Dendritic cell treated with granulocyte-macrophage colony-stimulating factor and Interleukin-4, amounts not matched to agents 40 ng/mL and 50 ng/mL, for 4 days (primary cell): ENCODE measurements around the gene PRELP.
"Not testable (repeated sequence)": the region's sequence is repeated elsewhere in the genome, so short reads cannot be mapped to it uniquely, and the experiment has no call there.

Experiments used
- H3K27ac Mint-ChIP-seq: one replicate; pipeline ENCODE4 v1.8.0; 2022; ENCODE audit warnings: mild to moderate bottlenecking, mixed read lengths
- H3K27me3 Mint-ChIP-seq: one replicate; pipeline ENCODE4 v1.8.0; 2022; ENCODE audit warnings: mild to moderate bottlenecking, mixed read lengths
- H3K36me3 Mint-ChIP-seq: one replicate; pipeline ENCODE4 v1.8.0; 2022; ENCODE audit warnings: low read depth, mixed read lengths
- H3K4me1 Mint-ChIP-seq: one replicate; pipeline ENCODE4 v1.8.0; 2022; ENCODE audit warnings: low read depth, mixed read lengths
- H3K4me3 Mint-ChIP-seq: one replicate; pipeline ENCODE4 v1.8.0; 2022; ENCODE audit warnings: mild to moderate bottlenecking, moderate library complexity, mixed read lengths
- H3K9me3 Mint-ChIP-seq: one replicate; pipeline ENCODE4 v1.8.0; 2022; ENCODE audit warnings: mixed read lengths
- intact Hi-C: fragments of 100-400 bp; cut with micrococcal nuclease; formaldehyde crosslinking; loops from one replicate; pipeline ENCODE4 v1.15.0; 2022

PRELP gene

GRCh38 chr1:203447151-203447550 lies 28.5 kb upstream of the PRELP start:
- no peak overlapping the region for H3K4me3 Mint-ChIP-seq
- peaks cover 15% of the 10 kb centered on the region for H3K9me3 Mint-ChIP-seq
- peaks cover 17% of the 10 kb centered on the region for H3K4me1 Mint-ChIP-seq
- intact Hi-C loops = no loop called here
- H3K27ac Mint-ChIP-seq = no peak overlapping the region
- peaks cover 47% of the 10 kb centered on the region for H3K27me3 Mint-ChIP-seq
- no peaks in the 10 kb centered on the region for H3K36me3 Mint-ChIP-seq

DNA sequence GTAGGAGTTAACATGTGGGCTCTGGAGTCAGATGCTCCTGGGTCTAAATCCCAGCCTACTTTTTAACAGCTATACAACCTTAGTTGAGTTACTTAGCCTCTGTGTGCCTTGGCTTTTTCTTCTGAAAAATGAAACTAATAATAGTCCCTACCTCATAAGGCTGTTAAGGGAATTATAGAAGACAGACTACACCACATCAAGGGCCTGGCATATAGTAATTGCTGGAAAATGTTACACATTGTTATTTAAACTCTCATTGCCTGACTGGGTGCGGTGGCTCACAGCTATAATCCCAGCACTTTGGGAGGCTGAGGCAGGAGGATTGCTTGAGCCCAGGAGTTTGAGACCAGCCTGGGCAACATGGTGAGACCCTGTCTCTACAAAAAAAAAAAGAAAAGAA lies 28.0 kb upstream of the PRELP start:
- H3K27ac Mint-ChIP-seq, intact Hi-C loops, H3K36me3 Mint-ChIP-seq, H3K4me3 Mint-ChIP-seq: not testable (repeated sequence)
- Mint-ChIP-seq H3K9me3 (peaks cover 15% of the 10 kb centered on the region), H3K4me1 (peaks cover 17% of the 10 kb centered on the region), H3K27me3 (peaks cover 44% of the 10 kb centered on the region)

- H3K4me1 Mint-ChIP-seq = peaks cover 17% of the 10 kb centered on the region
- no peaks in the 10 kb centered on the region for H3K36me3 Mint-ChIP-seq
- intact Hi-C loops = no loop called here
- H3K4me3 Mint-ChIP-seq = no peak overlapping the region
- H3K27ac Mint-ChIP-seq = no peak overlapping the region
- H3K9me3 Mint-ChIP-seq = peaks cover 15% of the 10 kb centered on the region
- H3K27me3 Mint-ChIP-seq = peaks cover 44% of the 10 kb centered on the region
Measured at GRCh38 chr1:203448521-203449061, 27.0 kb upstream of the PRELP start.

DNA sequence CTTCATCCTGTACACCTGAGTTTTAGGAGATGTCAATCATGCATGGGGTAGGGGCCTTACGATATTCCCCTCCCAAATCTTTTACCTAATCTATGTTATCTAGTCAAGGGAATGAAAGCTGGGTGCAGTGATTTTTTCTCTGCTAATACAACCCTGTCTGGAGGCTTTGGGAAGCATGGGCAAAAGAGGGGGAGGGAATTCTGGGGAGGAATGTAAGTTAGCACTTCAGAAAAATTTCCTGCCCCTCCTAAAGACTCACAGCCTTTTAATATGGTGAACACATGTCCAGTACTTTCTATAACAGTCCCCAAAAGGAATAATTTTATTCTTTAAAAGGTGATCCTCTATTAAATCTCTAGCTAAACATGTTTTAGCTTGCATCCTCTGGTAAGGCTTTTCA lies 25.6 kb upstream of the PRELP start:
- no peaks in the 10 kb centered on the region for H3K36me3 Mint-ChIP-seq
- H3K9me3 Mint-ChIP-seq = peaks cover 11% of the 10 kb centered on the region
- H3K27ac Mint-ChIP-seq = no peak overlapping the region
- H3K4me1 Mint-ChIP-seq = peaks cover 17% of the 10 kb centered on the region
- intact Hi-C loops = no loop called here
- no peak overlapping the region for H3K4me3 Mint-ChIP-seq
- H3K27me3 Mint-ChIP-seq = peaks cover 46% of the 10 kb centered on the region

DNA sequence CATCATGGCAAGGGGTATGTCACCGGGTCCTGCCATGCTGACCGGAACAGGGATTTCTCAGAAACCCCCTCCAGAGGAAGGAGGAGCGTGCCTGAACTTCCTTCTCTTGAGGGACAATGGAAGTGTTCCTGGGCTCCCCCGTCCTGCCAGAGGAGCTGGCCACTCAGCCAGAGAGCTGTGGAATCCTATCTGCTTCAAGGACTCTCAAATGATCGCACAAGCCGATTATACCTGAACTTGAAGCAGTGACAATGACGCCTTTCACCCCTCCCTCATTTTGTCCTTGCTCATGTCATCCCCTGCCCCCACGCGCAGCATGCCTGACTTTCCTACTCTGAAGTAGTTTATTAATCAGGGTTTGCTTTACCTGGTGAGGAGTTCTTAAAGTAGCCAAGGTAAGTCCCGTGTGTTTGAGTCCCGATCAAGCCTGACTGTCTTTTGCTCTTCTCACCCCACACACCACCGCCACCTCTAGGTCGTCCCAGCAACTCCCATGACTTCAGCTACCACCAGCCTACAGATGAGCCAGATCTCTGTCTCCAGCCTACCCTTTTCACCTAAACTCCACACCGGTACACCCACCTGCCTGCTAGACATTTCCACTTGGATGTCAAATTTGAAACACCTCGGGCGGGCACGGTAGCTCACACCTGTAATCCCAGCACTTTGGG lies 25.0 kb upstream of the PRELP start:
- Mint-ChIP-seq H3K27me3 (peaks cover 44% of the 10 kb centered on the region), H3K9me3 (peaks cover 4% of the 10 kb centered on the region), H3K36me3 (no peaks in the 10 kb centered on the region), H3K4me3 (no peak overlapping the region), H3K4me1 (peaks cover 17% of the 10 kb centered on the region), H3K27ac (no peak overlapping the region)
- intact Hi-C loops = no loop called here

- peaks cover 13% of the 10 kb centered on the region for H3K4me1 Mint-ChIP-seq
- intact Hi-C loops = no loop called here
- H3K36me3 Mint-ChIP-seq = no peaks in the 10 kb centered on the region
- no peaks in the 10 kb centered on the region for H3K9me3 Mint-ChIP-seq
- H3K27ac Mint-ChIP-seq = no peak overlapping the region
- peaks cover 36% of the 10 kb centered on the region for H3K27me3 Mint-ChIP-seq
- H3K4me3 Mint-ChIP-seq = no peak overlapping the region
Measured at GRCh38 chr1:203451836-203452784, 23.5 kb upstream of the PRELP start.

DNA sequence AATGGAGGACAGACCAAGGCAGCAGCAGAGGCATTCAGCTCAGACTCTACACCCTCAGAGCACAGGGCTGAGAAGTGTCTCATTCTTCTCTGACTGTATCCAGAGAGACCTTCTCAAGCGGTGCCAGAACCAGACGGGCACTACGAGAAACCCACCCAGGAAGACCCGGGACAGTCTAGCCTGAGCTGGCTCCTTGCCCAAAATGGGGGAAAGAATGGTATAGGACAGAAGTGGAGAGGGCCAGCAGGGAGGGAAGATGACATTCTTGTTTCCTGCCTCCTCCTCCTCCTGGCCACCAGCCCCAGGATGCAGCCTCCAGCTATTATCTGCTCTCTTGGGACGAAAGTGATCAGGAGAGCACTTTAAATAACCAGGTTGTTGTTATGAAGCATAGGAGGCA lies 22.6 kb upstream of the PRELP start:
- Mint-ChIP-seq H3K27me3 (peaks cover 37% of the 10 kb centered on the region), H3K4me3 (no peak overlapping the region), H3K4me1 (peaks cover 8% of the 10 kb centered on the region), H3K36me3 (no peaks in the 10 kb centered on the region), H3K9me3 (no peaks in the 10 kb centered on the region), H3K27ac (no peak overlapping the region)
- intact Hi-C loops = no loop called here

- H3K9me3 Mint-ChIP-seq = no peaks in the 10 kb centered on the region
- intact Hi-C loops = no loop called here
- peaks cover 37% of the 10 kb centered on the region for H3K27me3 Mint-ChIP-seq
- H3K27ac Mint-ChIP-seq = no peak overlapping the region
- H3K4me1 Mint-ChIP-seq = peaks cover 8% of the 10 kb centered on the region
- no peaks in the 10 kb centered on the region for H3K36me3 Mint-ChIP-seq
- H3K4me3 Mint-ChIP-seq = no peak overlapping the region
Measured at GRCh38 chr1:203453616-203454015, 22.0 kb upstream of the PRELP start.

GRCh38 chr1:203454986-203455471 lies 20.6 kb upstream of the PRELP start:
- peaks cover 8% of the 10 kb centered on the region for H3K4me1 Mint-ChIP-seq

GRCh38 chr1:203455706-203456105 lies 19.9 kb upstream of the PRELP start:
- Mint-ChIP-seq H3K4me1 (peaks cover 8% of the 10 kb centered on the region), H3K27me3 (peaks cover 31% of the 10 kb centered on the region), H3K4me3 (no peak overlapping the region), H3K9me3 (no peaks in the 10 kb centered on the region), H3K36me3 (no peaks in the 10 kb centered on the region), H3K27ac (no peak overlapping the region)
- intact Hi-C loops = no loop called here

More at GRCh38 chr1:203454986-203455471, 20.6 kb upstream of the PRELP start:
- no peak overlapping the region for H3K27ac Mint-ChIP-seq
- no peak overlapping the region for H3K4me3 Mint-ChIP-seq
- H3K9me3 Mint-ChIP-seq = no peaks in the 10 kb centered on the region
- peaks cover 35% of the 10 kb centered on the region for H3K27me3 Mint-ChIP-seq
- intact Hi-C loops = no loop called here
- no peaks in the 10 kb centered on the region for H3K36me3 Mint-ChIP-seq

DNA sequence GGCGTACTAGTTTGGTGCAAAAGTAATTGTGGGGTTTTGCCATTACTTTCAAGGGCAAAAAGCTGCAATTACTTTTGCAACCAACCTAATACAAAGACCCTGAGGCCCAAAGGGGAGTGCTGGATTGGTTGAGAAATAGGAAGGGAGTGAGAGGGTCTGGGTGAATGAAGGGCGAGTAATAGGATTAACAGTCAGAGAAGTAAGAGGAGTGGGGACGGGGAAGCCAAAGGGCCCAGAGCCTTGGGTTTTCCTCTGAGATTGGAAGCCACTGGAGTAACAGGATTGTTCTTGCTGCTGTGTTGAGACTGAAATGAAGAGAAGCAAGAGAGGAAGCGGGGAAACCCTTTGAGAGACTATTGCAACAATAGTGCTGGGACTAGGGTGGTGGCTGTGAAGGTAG lies 19.0 kb upstream of the PRELP start:
- Mint-ChIP-seq H3K27ac (no peak overlapping the region), H3K4me3 (no peak overlapping the region), H3K9me3 (no peaks in the 10 kb centered on the region), H3K27me3 (peaks cover 27% of the 10 kb centered on the region), H3K4me1 (peaks cover 8% of the 10 kb centered on the region), H3K36me3 (no peaks in the 10 kb centered on the region)
- intact Hi-C loops = no loop called here

GRCh38 chr1:203458078-203458477 lies 17.5 kb upstream of the PRELP start:
- Mint-ChIP-seq H3K4me1 (peaks cover 8% of the 10 kb centered on the region), H3K27ac (no peak overlapping the region), H3K9me3 (no peaks in the 10 kb centered on the region), H3K27me3 (peaks cover 22% of the 10 kb centered on the region), H3K4me3 (no peak overlapping the region), H3K36me3 (no peaks in the 10 kb centered on the region)
- intact Hi-C loops = no loop called here

- peaks cover 8% of the 10 kb centered on the region for H3K4me1 Mint-ChIP-seq
- no peaks in the 10 kb centered on the region for H3K9me3 Mint-ChIP-seq
- intact Hi-C loops = no loop called here
- H3K4me3 Mint-ChIP-seq = no peak overlapping the region
- H3K27me3 Mint-ChIP-seq = peaks cover 27% of the 10 kb centered on the region
- H3K27ac Mint-ChIP-seq = no peak overlapping the region
- H3K36me3 Mint-ChIP-seq = no peaks in the 10 kb centered on the region
Measured at GRCh38 chr1:203459671-203460201, 15.9 kb upstream of the PRELP start.

- Mint-ChIP-seq H3K36me3 (no peaks in the 10 kb centered on the region), H3K4me3 (no peak overlapping the region), H3K27ac (no peak overlapping the region), H3K9me3 (no peaks in the 10 kb centered on the region), H3K4me1 (peaks cover 11% of the 10 kb centered on the region), H3K27me3 (peaks cover 27% of the 10 kb centered on the region)
- intact Hi-C loops = no loop called here
Measured at GRCh38 chr1:203461717-203462116, 13.9 kb upstream of the PRELP start.
